ENCODE measurements around the gene ACSF2.

ACSF2 gene

DNA sequence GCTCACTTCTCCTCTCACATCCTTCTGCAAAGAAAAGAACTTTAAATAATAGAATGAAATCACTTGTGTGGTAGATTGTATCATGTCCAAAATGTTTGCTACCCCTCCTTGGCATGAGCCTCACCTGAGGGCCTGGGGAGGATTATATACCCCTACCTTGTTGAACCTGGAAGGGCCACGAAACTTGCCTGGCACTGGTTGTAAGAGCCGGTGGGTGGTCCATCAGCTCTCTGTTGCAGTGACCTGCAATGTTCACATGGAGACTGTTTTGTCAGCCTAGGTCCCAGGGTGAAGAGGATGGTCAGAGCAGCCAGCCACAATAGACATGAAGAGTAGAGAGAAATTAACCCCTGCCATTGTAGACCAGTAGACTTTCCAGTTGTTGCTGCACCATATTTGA lies 62.9 kb downstream of the ACSF2 start:
- FAIRE-seq (no peak), DNase-seq (ENCODE audit: insufficient read length, low spot score) (no peak)
- TF ChIP-seq, protein P1, sequence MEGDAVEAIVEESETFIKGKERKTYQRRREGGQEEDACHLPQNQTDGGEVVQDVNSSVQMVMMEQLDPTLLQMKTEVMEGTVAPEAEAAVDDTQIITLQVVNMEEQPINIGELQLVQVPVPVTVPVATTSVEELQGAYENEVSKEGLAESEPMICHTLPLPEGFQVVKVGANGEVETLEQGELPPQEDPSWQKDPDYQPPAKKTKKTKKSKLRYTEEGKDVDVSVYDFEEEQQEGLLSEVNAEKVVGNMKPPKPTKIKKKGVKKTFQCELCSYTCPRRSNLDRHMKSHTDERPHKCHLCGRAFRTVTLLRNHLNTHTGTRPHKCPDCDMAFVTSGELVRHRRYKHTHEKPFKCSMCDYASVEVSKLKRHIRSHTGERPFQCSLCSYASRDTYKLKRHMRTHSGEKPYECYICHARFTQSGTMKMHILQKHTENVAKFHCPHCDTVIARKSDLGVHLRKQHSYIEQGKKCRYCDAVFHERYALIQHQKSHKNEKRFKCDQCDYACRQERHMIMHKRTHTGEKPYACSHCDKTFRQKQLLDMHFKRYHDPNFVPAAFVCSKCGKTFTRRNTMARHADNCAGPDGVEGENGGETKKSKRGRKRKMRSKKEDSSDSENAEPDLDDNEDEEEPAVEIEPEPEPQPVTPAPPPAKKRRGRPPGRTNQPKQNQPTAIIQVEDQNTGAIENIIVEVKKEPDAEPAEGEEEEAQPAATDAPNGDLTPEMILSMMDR (IDR thresholded peaks at IDR 0.05; ENCODE audit: insufficient read depth, missing control alignments), result no peak

DNA sequence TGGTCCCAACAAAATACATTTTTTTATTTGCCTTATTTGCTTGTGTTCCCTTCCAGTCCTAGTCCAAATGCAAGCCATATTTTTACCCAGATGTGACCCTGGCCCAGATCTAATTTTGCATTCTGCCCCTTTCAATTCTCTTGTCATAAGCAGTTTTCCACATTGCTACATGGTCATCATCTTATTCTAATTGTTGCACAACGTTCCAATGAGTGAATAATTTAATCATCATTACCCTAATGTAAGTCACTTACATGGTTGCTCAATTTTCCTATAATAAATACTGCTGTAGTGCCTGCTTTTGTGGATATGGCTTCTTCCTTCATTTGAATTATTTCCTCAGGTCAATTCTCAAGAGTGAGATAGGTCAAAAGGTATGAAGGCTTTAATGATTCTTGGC lies 65.5 kb downstream of the ACSF2 start:
- DNase-seq (ENCODE audit: insufficient read length, low spot score), result no peak
- TF ChIP-seq, protein P1 (IDR thresholded peaks at IDR 0.05; ENCODE audit: insufficient read depth, missing control alignments), result no peak
- FAIRE-seq, result no peak

- DNase-seq (ENCODE audit: insufficient read length, low spot score), result no peak
- FAIRE-seq, result no peak
- TF ChIP-seq, protein P1 (IDR thresholded peaks at IDR 0.05; ENCODE audit: insufficient read depth, missing control alignments), result no peak
These were observed 66.2 kb downstream of the ACSF2 start for GRCh38 chr17:50492214-50492613.

GRCh38 chr17:50493744-50494143 lies 67.7 kb downstream of the ACSF2 start:
- no peak for DNase-seq (ENCODE audit: insufficient read length, low spot score)
- FAIRE-seq, result no peak
- TF ChIP-seq, protein P1 (IDR thresholded peaks at IDR 0.05; ENCODE audit: insufficient read depth, missing control alignments), result no peak

- FAIRE-seq (no peak), DNase-seq (ENCODE audit: insufficient read length, low spot score) (no peak)
- TF ChIP-seq, protein P1 (IDR thresholded peaks at IDR 0.05; ENCODE audit: insufficient read depth, missing control alignments), result no peak
These were observed 69.3 kb downstream of the ACSF2 start for GRCh38 chr17:50495217-50495823.

- TF ChIP-seq, protein P1 (IDR thresholded peaks at IDR 0.05; ENCODE audit: insufficient read depth, missing control alignments), result no peak
- DNase-seq (ENCODE audit: insufficient read length, low spot score) (no peak), FAIRE-seq (no peak)
These were observed 69.9 kb downstream of the ACSF2 start for GRCh38 chr17:50495918-50496317.

- no peak for FAIRE-seq
- DNase-seq (ENCODE audit: insufficient read length, low spot score), result no peak
- TF ChIP-seq, protein P1 (IDR thresholded peaks at IDR 0.05; ENCODE audit: insufficient read depth, missing control alignments), result no peak
These were observed 72.2 kb downstream of the ACSF2 start for GRCh38 chr17:50498021-50498874.

Data from D721Med (cell line).